HEK293T (cell line): Measurements from ENCODE around the gene GET3.

Experiments
- CTCF ChIA-PET: fragments of 350-600 bp; formaldehyde crosslinking; extraction: SDS; loops from one replicate; lab custom pipeline; 2021; ENCODE audit warnings: antibody characterized with exemption, inconsistent platforms; lab: Yijun Ruan, JAX
- POLR2A ChIA-PET: fragments of 350-600 bp; formaldehyde crosslinking; extraction: SDS; loops from one replicate; lab custom pipeline; 2020; ENCODE audit warnings: antibody characterized with exemption, inconsistent platforms; lab: Yijun Ruan, JAX
- DNase-seq: peaks from one replicate; pipeline ENCODE4 v3.0.0; 2012; ENCODE audit warnings: mixed read lengths; ENCODE audit errors: extremely low spot score
- ARNT ChIP-seq: fragments of 450-650 bp; IDR thresholded peaks from 2 replicates; pipeline ENCODE4 v1.6.1; 2017; ENCODE audit warnings: mild to moderate bottlenecking
- BHLHE40 ChIP-seq: fragments of 450-650 bp; IDR thresholded peaks from 2 replicates; pipeline ENCODE4 v1.6.1; 2016; ENCODE audit warnings: mild to moderate bottlenecking, moderate library complexity, borderline replicate concordance
- CTBP1 ChIP-seq: fragments of 450-650 bp; IDR thresholded peaks from 2 replicates; pipeline ENCODE4 v1.6.1; 2016; ENCODE audit warnings: borderline replicate concordance
- ELF4 ChIP-seq: fragments of 450-650 bp; IDR thresholded peaks from 2 replicates; pipeline ENCODE4 v1.6.1; 2017; ENCODE audit warnings: antibody characterized with exemption
- FOXA1 ChIP-seq: fragments of 450-650 bp; IDR thresholded peaks from 2 replicates; pipeline ENCODE4 v1.6.1; 2016; ENCODE audit warnings: mild to moderate bottlenecking
- FOXK2 ChIP-seq: fragments of 450-650 bp; IDR thresholded peaks from 2 replicates; pipeline ENCODE4 v1.6.1; 2016; ENCODE audit warnings: mild to moderate bottlenecking
- FOXM1 ChIP-seq: fragments of 450-650 bp; IDR thresholded peaks from 2 replicates; pipeline ENCODE4 v1.6.1; 2017; ENCODE audit warnings: mild to moderate bottlenecking, borderline replicate concordance
- HDGF ChIP-seq: fragments of 450-650 bp; IDR thresholded peaks from 2 replicates; pipeline ENCODE4 v1.6.1; 2017; ENCODE audit warnings: antibody characterized with exemption, borderline replicate concordance
- L3MBTL2 ChIP-seq: fragments of 450-650 bp; conservative IDR thresholded peaks from 2 replicates; pipeline ENCODE4 v1.6.1; 2016; ENCODE audit warnings: mild to moderate bottlenecking
- LEF1 ChIP-seq: fragments of 450-650 bp; IDR thresholded peaks from 2 replicates; pipeline ENCODE4 v1.6.1; 2017; ENCODE audit warnings: mild to moderate bottlenecking, borderline replicate concordance
- NFRKB ChIP-seq: fragments of 450-650 bp; IDR thresholded peaks from 2 replicates; pipeline ENCODE4 v1.6.1; 2016; ENCODE audit warnings: mild to moderate bottlenecking, moderate library complexity
- PKNOX1 ChIP-seq: fragments of 450-650 bp; IDR thresholded peaks from 2 replicates; pipeline ENCODE4 v1.6.1; 2016
- SP1 ChIP-seq: fragments of 450-650 bp; IDR thresholded peaks from 2 replicates; pipeline ENCODE4 v1.6.1; 2017
- SUZ12 ChIP-seq: fragments of 450-650 bp; IDR thresholded peaks from 2 replicates; pipeline ENCODE4 v1.6.1; 2016; ENCODE audit warnings: mild to moderate bottlenecking
- TARDBP ChIP-seq: fragments of 450-650 bp; IDR thresholded peaks from 2 replicates; pipeline ENCODE4 v1.6.1; 2016
- ZNF384 ChIP-seq: fragments of 450-650 bp; IDR thresholded peaks from 2 replicates; pipeline ENCODE4 v1.6.1; 2016

GET3 gene

GRCh38 chr19:12749938-12750521 is 12.7 kb downstream of the GET3 start:
- ChIA-PET CTCF (interaction anchor here (0.9 kb wide), 1 partner anchor 10 kb away, joined by 3 read pairs; no protein-coding TSS in a partner anchor), POLR2A (interaction anchor here (0.7 to 1.8 kb wide), 3 partner anchors 8 to 16 kb away, joined by 3 to 6 read pairs (median 3); partner anchors contain the start of gene GET3)
- TF ChIP-seq FOXK2 = no peak
- TF ChIP-seq ZNF384 = no peak
- TF ChIP-seq SUZ12 = no peak
- no peak for TF ChIP-seq FOXM1
- no peak for DNase-seq

- ChIA-PET POLR2A (interaction anchor here (1.8 kb wide), 1 partner anchor 15 kb away, joined by 6 read pairs; the partner anchor contains the start of gene GET3), CTCF (no interaction called here)
- no peak for DNase-seq
- TF ChIP-seq FOXK2 (no peak), L3MBTL2 (no peak), NFRKB (no peak), BHLHE40 (no peak), SUZ12 (no peak), ARNT (no peak)
Observed at GRCh38 chr19:12750851-12751250, 13.6 kb downstream of the GET3 start.

GRCh38 chr19:12751635-12752034 is 14.3 kb downstream of the GET3 start, which contains the start of gene BEST2:
Gene BEST2 (plus strand): TSS chr19:12751791. CDS start chr19:12752593, 802 bp downstream.
- TF ChIP-seq ARNT (no peak), NFRKB (no peak), SP1 (no peak), BHLHE40 (no peak)
- ChIA-PET POLR2A (interaction anchor here (1.5 to 2.2 kb wide), 2 partner anchors 15 to 30 kb away, joined by 4 to 15 read pairs; partner anchors contain the start of gene GET3), CTCF (interaction anchor here (1.3 kb wide), 1 partner anchor 9 kb away, joined by 11 read pairs; no protein-coding TSS in a partner anchor)
- DNase-seq = no peak

- no peak for TF ChIP-seq FOXA1
- TF ChIP-seq ELF4 = no peak
- TF ChIP-seq HDGF = no peak
- TF ChIP-seq ARNT = no peak
- TF ChIP-seq PKNOX1 = no peak
- no peak for TF ChIP-seq FOXM1
- TF ChIP-seq SUZ12 = no peak
- no peak for TF ChIP-seq TARDBP
- TF ChIP-seq SP1 = no peak
- no peak for TF ChIP-seq NFRKB
- no peak for TF ChIP-seq ZNF384
- TF ChIP-seq L3MBTL2 = no peak
- TF ChIP-seq FOXK2 = no peak
- no peak for TF ChIP-seq CTBP1
- TF ChIP-seq BHLHE40 = no peak
- no peak for TF ChIP-seq LEF1
- no peak for DNase-seq
- ChIA-PET CTCF (interaction anchor here (1.3 kb wide), 1 partner anchor 8 kb away, joined by 11 read pairs; no protein-coding TSS in a partner anchor), POLR2A (interaction anchor here (1.5 to 2.2 kb wide), 3 partner anchors 16 to 30 kb away, joined by 4 to 15 read pairs (median 5); partner anchors contain the start of genes GET3 and TRIR)
Observed at GRCh38 chr19:12752056-12752781, 14.9 kb downstream of the GET3 start.

GRCh38 chr19:12754465-12755196 is 17.3 kb downstream of the GET3 start:
- no peak for TF ChIP-seq SP1
- no peak for TF ChIP-seq PKNOX1
- TF ChIP-seq CTBP1 = no peak
- TF ChIP-seq ARNT = no peak
- no peak for TF ChIP-seq LEF1
- no peak for TF ChIP-seq FOXM1
- TF ChIP-seq TARDBP = no peak
- TF ChIP-seq FOXK2 = no peak
- no peak for TF ChIP-seq ZNF384
- no peak for TF ChIP-seq BHLHE40
- TF ChIP-seq L3MBTL2 = no peak
- DNase-seq = no peak
- POLR2A ChIA-PET = interaction anchor here (1.0 to 1.2 kb wide), 2 partner anchors 12 to 21 kb away, joined by 3 to 4 read pairs; no protein-coding TSS in a partner anchor
- CTCF ChIA-PET = no interaction called here

- TF ChIP-seq ZNF384 = no peak
- TF ChIP-seq CTBP1 = no peak
- no peak for TF ChIP-seq SUZ12
- TF ChIP-seq TARDBP = no peak
- ChIA-PET CTCF (interaction anchor here (0.6 kb wide), 1 partner anchor 10 kb away, joined by 3 read pairs; no protein-coding TSS in a partner anchor), POLR2A (no interaction called here)
- no peak for DNase-seq
Observed at GRCh38 chr19:12756150-12756883, 19.0 kb downstream of the GET3 start.
